DND-41 (cell line): Measurements from ENCODE around the gene DDX1.

Source experiments
- CTCF ChIP-seq: IDR thresholded peaks from 2 replicates; pipeline ENCODE4 v1.5.1; 2012; ENCODE audit warnings: borderline replicate concordance, low read length, moderate library complexity, mild to moderate bottlenecking; ENCODE audit not compliant: poor library complexity, severe bottlenecking; ENCODE audit errors: extremely low read depth
- EZH2 ChIP-seq: IDR thresholded peaks from 3 replicates; pipeline ENCODE4 v1.6.1; 2012; ENCODE audit warnings: borderline replicate concordance, low read depth, mild to moderate bottlenecking, moderate library complexity, low read length, inconsistent platforms; ENCODE audit not compliant: severe bottlenecking

- TF ChIP-seq EZH2 (no peak), CTCF (no peak)
Observed at GRCh38 chr2:15603044-15603765, 11.5 kb downstream of the DDX1 start.
